Kidney (tissue), 14 donors: ENCODE results near the gene VTCN1. TPM values are rescaled to one million over a fixed set of nuclear protein-coding genes. Genes with fewer than 3 reads are reported as not detected.
"Not testable (repeated sequence)": the region's sequence is repeated elsewhere in the genome, so short reads cannot be mapped to it uniquely, and the experiment has no call there.

ENCODE experiments used
- DNase-seq, 5 donors: peaks; one replicate each; pipeline ENCODE4 v3.0.0-alpha.2; 2013 to 2020
- FAIRE-seq: peaks from 2 replicates; lab custom pipeline; 2012; peaks lifted over from hg19 to GRCh38; lab: Jason Lieb, UNC
- H3K27ac ChIP-seq, 2 donors: one replicate each; pipeline ENCODE4 v1.7.0; 2013; ENCODE audit warnings: low read depth in 2 of 2, low read length in 2 of 2, inconsistent platforms in 1 of 2
- H3K27me3 ChIP-seq: one replicate; pipeline ENCODE4 v1.7.1; 2013; ENCODE audit warnings: low read length, inconsistent platforms; ENCODE audit not compliant: control insufficient read depth, insufficient read depth
- H3K36me3 ChIP-seq, 3 donors: one replicate each; pipeline versions ENCODE4 v1.7.0 to v1.7.1; 2013; ENCODE audit warnings: low read length in 3 of 3, control low read depth in 1 of 3, inconsistent platforms in 1 of 3; ENCODE audit not compliant: insufficient read depth in 3 of 3, control insufficient read depth in 2 of 3
- H3K4me1 ChIP-seq, 3 donors: one replicate each; pipeline versions ENCODE4 v1.7.0 to v1.7.1; 2013; ENCODE audit warnings: low read length in 3 of 3, inconsistent platforms in 1 of 3, low read depth in 1 of 3; ENCODE audit not compliant: control insufficient read depth in 2 of 3, insufficient read depth in 2 of 3
- H3K4me3 ChIP-seq, 3 donors: one replicate each; pipeline versions ENCODE4 v1.7.0 to v1.8.1; 2013; ENCODE audit warnings: low read length in 3 of 3, control low read depth in 1 of 3, inconsistent platforms in 1 of 3
- H3K9ac ChIP-seq, 3 donors: one replicate each; pipeline versions ENCODE4 v1.7.0 to v1.7.1; 2013; ENCODE audit warnings: low read length in 3 of 3, control low read depth in 1 of 3, inconsistent platforms in 1 of 3
- H3K9me3 ChIP-seq, 3 donors: one replicate each; pipeline versions ENCODE4 v1.7.0 to v1.7.1; 2013; ENCODE audit warnings: low read length in 3 of 3, control low read depth in 1 of 3, inconsistent platforms in 1 of 3; ENCODE audit not compliant: control insufficient read depth in 2 of 3, insufficient read depth in 1 of 3
- intact Hi-C: fragments of 100-400 bp; cut with DNase I; formaldehyde crosslinking; loops from one replicate; pipeline ENCODE4 v1.11.1; 2022
- polyA plus RNA-seq: library from polyadenylated mRNA; stranded (reverse); fragments of 350-450 nt; fragmentation: Illumina TruSeq; extraction: RNeasy Lipid Tissue Mini Kit (QIAGEN cat#74804); gene quantifications from one replicate; pipeline ENCODE4 v1.2.3, GENCODE V29; 2014; ENCODE audit warnings: low read depth, low replicate concordance; ENCODE audit not compliant: insufficient read depth
- total RNA-seq: library from RNA; stranded (reverse); fragmentation: NEBNext Ultra II Directional; extraction: Animal tissue kit (Norgen Biotek cat#: 25700); gene quantifications from one replicate; pipeline ENCODE4 v1.2.1, GENCODE V29; 2021
- TF ChIP-seq, protein P1 (sequence below): IDR thresholded peaks from 3 replicates; pipeline ENCODE4 v1.5.1; 2012; ENCODE audit warnings: mild to moderate bottlenecking, moderate library complexity, borderline replicate concordance; ENCODE audit not compliant: insufficient read depth; ENCODE audit errors: extremely low read depth
- donor health status: control.
- donor health status: control.
- donor health status: control.
- donor health status: control.
- donor health status: control.
- donor health status: DM: yes; HTN: yes; CAD: no.
- donor health status: Normal renal cell carcinoma (clear cell type).

VTCN1 gene
- total and polyA plus RNA-seq, 2 donors from 2014 or later: 26.5 to 32.6 TPM

DNA sequence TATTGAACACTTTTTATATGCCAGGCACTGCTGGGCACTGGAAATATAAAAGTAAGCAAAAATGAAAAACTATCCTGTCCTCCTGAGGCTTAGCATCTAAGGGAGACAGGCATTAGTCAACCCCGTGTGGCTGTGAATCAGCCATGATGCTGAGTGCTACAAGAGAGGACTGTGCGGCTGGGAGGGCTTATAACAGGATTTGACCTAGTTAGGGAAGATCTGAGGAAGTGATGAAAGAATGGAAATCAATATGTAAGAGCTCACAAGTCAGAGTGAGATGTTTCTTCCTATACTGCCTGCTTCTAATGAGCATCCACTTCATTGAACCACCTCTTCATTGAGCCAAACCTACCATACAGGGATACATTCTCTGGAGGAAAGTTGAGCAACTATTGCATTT lies 104.2 kb downstream of the VTCN1 start:
- Histone ChIP-seq H3K9ac (no peak overlapping the region), H3K27me3 (no peaks in the 10 kb centered on the region), H3K4me1 (no peaks in the 10 kb centered on the region), H3K27ac (no peak overlapping the region), H3K36me3 (peaks cover 0 to 3% (median 0%) of the 10 kb centered on the region in 3 donors), H3K9me3 (no peaks in the 10 kb centered on the region), H3K4me3 (no peak overlapping the region)
- no peak for DNase-seq
- no peak for FAIRE-seq
- TF ChIP-seq, protein P1, sequence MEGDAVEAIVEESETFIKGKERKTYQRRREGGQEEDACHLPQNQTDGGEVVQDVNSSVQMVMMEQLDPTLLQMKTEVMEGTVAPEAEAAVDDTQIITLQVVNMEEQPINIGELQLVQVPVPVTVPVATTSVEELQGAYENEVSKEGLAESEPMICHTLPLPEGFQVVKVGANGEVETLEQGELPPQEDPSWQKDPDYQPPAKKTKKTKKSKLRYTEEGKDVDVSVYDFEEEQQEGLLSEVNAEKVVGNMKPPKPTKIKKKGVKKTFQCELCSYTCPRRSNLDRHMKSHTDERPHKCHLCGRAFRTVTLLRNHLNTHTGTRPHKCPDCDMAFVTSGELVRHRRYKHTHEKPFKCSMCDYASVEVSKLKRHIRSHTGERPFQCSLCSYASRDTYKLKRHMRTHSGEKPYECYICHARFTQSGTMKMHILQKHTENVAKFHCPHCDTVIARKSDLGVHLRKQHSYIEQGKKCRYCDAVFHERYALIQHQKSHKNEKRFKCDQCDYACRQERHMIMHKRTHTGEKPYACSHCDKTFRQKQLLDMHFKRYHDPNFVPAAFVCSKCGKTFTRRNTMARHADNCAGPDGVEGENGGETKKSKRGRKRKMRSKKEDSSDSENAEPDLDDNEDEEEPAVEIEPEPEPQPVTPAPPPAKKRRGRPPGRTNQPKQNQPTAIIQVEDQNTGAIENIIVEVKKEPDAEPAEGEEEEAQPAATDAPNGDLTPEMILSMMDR: no peak
- intact Hi-C loops: no loop called here

GRCh38 chr1:117105722-117106121 lies 105.0 kb downstream of the VTCN1 start:
- peaks cover 0 to 3% (median 0%) of the 10 kb centered on the region in 3 donors for H3K36me3 ChIP-seq
- TF ChIP-seq, protein P1: no peak

GRCh38 chr1:117104986-117105385 lies 105.7 kb downstream of the VTCN1 start:
- FAIRE-seq (no peak), DNase-seq (no peak)
- intact Hi-C loops: no loop called here
- no peaks in the 10 kb centered on the region for H3K27me3 ChIP-seq
- no peak overlapping the region for H3K27ac ChIP-seq
- no peak overlapping the region for H3K9ac ChIP-seq
- H3K4me3 ChIP-seq: no peak overlapping the region
- H3K36me3 ChIP-seq: peaks cover 0 to 2% (median 0%) of the 10 kb centered on the region in 3 donors
- no peaks in the 10 kb centered on the region for H3K9me3 ChIP-seq
- TF ChIP-seq, protein P1: no peak
- no peaks in the 10 kb centered on the region for H3K4me1 ChIP-seq

More at GRCh38 chr1:117105722-117106121, 105.0 kb downstream of the VTCN1 start:
- H3K27ac ChIP-seq: no peak overlapping the region
- intact Hi-C loops: no loop called here
- FAIRE-seq: no peak
- no peak overlapping the region for H3K9ac ChIP-seq
- DNase-seq: no peak
- H3K4me1 ChIP-seq: no peaks in the 10 kb centered on the region
- no peaks in the 10 kb centered on the region for H3K27me3 ChIP-seq
- H3K9me3 ChIP-seq: no peaks in the 10 kb centered on the region
- no peak overlapping the region for H3K4me3 ChIP-seq

GRCh38 chr1:117101858-117102257 lies 108.9 kb downstream of the VTCN1 start:
- intact Hi-C loops, H3K4me1 ChIP-seq, H3K4me3 ChIP-seq, H3K9ac ChIP-seq, H3K9me3 ChIP-seq, H3K27ac ChIP-seq, FAIRE-seq, H3K36me3 ChIP-seq, H3K27me3 ChIP-seq, DNase-seq: not testable (repeated sequence)
